HUES64 (cell line): ENCODE data around the gene AHDC1.

Experiments used
- H3K27ac ChIP-seq: 2 replicates; pipeline ENCODE4 v1.7.0; 2013; ENCODE audit warnings: low read depth, low read length, inconsistent platforms
- H3K27me3 ChIP-seq: 2 replicates; pipeline ENCODE4 v1.6.1; 2013; ENCODE audit warnings: mild to moderate bottlenecking, low read length; ENCODE audit not compliant: insufficient read depth
- H3K36me3 ChIP-seq: 2 replicates; pipeline ENCODE4 v1.6.1; 2013; ENCODE audit warnings: mild to moderate bottlenecking, low read length; ENCODE audit not compliant: insufficient read depth
- H3K4me1 ChIP-seq: 2 replicates; pipeline ENCODE4 v1.6.1; 2013; ENCODE audit warnings: mild to moderate bottlenecking, low read length, moderate library complexity; ENCODE audit not compliant: insufficient read depth
- H3K4me3 ChIP-seq: 2 replicates; pipeline ENCODE4 v1.5.1; 2013; ENCODE audit warnings: mild to moderate bottlenecking, low read length, moderate library complexity
- H3K9ac ChIP-seq: 2 replicates; pipeline ENCODE4 v1.6.1; 2013; ENCODE audit warnings: mild to moderate bottlenecking, low read depth, low read length
- H3K9me3 ChIP-seq: 2 replicates; pipeline ENCODE4 v1.6.1; 2013; ENCODE audit warnings: low read depth, low read length; ENCODE audit not compliant: insufficient read depth
- WGBS: fragments of 150-250, 120-280 bp; methylation state at CpG from one replicate; pipeline ENCODE4 v1.1.7; 2013; ENCODE audit warnings: missing lambda C conversion rate; 5-methylcytosine and 5-hydroxymethylcytosine counted together

AHDC1 gene

DNA sequence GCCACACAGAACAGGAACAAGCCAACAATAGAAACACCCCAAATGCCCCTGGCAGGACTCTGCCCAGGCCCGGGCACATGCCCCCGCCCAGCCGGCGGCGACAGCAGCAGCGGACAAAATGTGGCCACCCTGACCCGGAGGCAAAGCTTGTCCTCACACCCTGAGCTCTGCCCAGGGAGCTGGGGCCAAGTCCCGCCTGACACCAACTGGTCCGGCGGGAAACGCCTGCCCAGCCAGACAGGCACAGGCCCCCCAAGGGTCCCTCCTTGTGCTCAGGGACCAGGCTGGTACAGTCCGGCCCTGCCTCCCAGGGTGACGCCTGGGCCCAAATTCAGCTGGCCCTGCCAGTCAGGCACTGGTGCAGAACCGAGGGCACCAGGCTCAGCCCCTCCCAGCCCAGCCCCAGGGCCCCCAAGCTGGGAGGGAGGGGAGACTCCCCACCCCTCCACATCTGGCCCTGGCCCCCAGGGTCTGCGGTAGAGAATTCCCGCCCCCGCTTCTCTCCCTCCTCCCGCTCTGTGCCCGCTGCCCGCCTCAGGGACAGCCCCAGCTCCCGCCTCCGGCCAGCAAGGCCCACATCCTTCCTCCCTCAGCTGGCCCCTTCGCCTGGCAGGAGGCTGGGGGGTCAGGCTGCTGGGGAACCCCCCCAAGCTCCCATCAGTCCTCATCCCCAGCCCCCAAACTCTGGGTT is 2.0 kb downstream of the AHDC1 start:
- no peak overlapping the region for H3K9ac ChIP-seq
- no peak overlapping the region; the same call in 1 of the 2 replicates for H3K27ac ChIP-seq
- H3K4me3 ChIP-seq: peak overlapping the region; percentile 66
- no peaks in the 10 kb centered on the region for H3K36me3 ChIP-seq
- no peaks in the 10 kb centered on the region for H3K27me3 ChIP-seq
- WGBS: 33% methylated on average over 23 of the region's 23 CpGs
- H3K4me1 ChIP-seq: peaks cover 64% of the 10 kb centered on the region
- no peaks in the 10 kb centered on the region for H3K9me3 ChIP-seq

DNA sequence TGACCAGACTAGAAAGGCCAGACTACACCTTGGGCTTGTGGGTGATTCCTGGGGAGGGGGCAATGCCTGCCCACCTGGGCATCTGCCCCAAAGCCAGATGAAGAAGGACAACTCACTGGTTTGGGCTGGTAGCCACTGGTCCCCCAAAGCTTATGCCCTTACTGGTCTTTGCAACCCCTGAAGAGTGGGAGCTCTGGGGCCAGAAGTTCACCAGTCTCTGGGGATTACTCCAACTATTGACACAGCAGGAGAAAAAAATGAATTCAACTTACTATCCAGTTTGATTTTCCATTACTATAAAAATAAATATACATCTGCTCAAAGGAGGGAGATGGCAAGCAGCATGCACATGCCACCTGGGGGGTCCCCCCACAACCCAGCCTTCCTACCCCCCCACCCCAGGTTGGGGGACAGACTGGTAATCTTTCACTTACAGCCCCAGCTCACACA is 2.6 kb downstream of the AHDC1 start:
- no peaks in the 10 kb centered on the region for H3K36me3 ChIP-seq
- H3K9me3 ChIP-seq: no peaks in the 10 kb centered on the region
- H3K27me3 ChIP-seq: no peaks in the 10 kb centered on the region
- no peak overlapping the region for H3K27ac ChIP-seq
- peaks cover 62% of the 10 kb centered on the region for H3K4me1 ChIP-seq
- H3K9ac ChIP-seq: no peak overlapping the region
- H3K4me3 ChIP-seq: peak overlapping the region; percentile 66; the same call in 1 of the 2 replicates

DNA sequence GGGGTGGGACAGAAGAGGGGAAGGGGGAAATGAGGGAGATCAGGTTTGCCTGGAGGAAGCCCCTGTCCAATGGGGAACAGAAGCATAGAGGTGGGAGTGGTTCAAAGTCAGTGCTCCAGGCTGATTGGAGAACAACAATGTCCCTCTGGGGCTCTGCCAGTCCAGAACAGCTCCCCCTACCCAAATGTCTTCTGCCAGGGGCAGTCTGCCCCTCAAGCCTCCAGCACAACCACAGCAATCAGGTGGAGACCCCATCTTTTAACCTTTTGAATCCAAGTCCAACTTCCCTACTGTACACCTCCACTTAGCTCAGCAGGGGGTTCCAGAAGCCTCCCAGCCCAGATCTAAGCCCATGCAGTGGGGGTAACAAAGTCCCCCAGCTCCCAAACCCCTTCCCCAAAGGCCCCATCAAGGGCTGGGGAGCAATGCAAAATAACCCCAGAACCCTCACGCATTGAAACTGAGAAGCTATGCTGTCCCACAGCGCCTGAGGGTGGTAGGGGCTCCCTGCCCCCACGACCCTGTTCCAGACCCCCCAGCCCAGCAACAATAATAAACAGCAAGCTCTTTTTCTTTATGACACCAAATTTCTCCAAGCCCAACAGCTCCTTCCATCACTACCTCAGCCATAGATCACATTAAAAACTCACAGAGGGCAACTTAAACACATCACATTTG is 3.3 kb downstream of the AHDC1 start:
- Histone ChIP-seq H3K9me3 (no peaks in the 10 kb centered on the region), H3K27me3 (no peaks in the 10 kb centered on the region), H3K27ac (no peak overlapping the region), H3K4me3 (peak overlapping the region; percentile 11; the same call in 1 of the 2 replicates), H3K9ac (no peak overlapping the region), H3K4me1 (peaks cover 63% of the 10 kb centered on the region), H3K36me3 (no peaks in the 10 kb centered on the region)
- 69% methylated on average over 3 of the region's 3 CpGs for WGBS

- WGBS: 51% methylated on average over 9 of the region's 9 CpGs
- H3K9me3 ChIP-seq: no peaks in the 10 kb centered on the region
- H3K27ac ChIP-seq: peak overlapping the region; percentile 39; the same call in 1 of the 2 replicates
- no peaks in the 10 kb centered on the region for H3K36me3 ChIP-seq
- H3K9ac ChIP-seq: no peak overlapping the region
- peaks cover 63% of the 10 kb centered on the region for H3K4me1 ChIP-seq
- H3K4me3 ChIP-seq: 0 out of 2 replicates have a peak overlapping the region, but pooled peaks have one; percentile 20
- H3K27me3 ChIP-seq: no peaks in the 10 kb centered on the region
Observed at GRCh38 chr1:27599605-27600497, 4.1 kb downstream of the AHDC1 start.

GRCh38 chr1:27598902-27599528 is 4.9 kb downstream of the AHDC1 start:
- no peaks in the 10 kb centered on the region for H3K36me3 ChIP-seq
- no peaks in the 10 kb centered on the region for H3K27me3 ChIP-seq
- H3K27ac ChIP-seq: peak overlapping the region; percentile 39; the same call in 1 of the 2 replicates
- no peak overlapping the region for H3K9ac ChIP-seq
- 10% methylated on average over 6 of the region's 6 CpGs for WGBS
- H3K4me1 ChIP-seq: peaks cover 70% of the 10 kb centered on the region
- no peaks in the 10 kb centered on the region for H3K9me3 ChIP-seq
- 0 out of 2 replicates have a peak overlapping the region, but pooled peaks have one; percentile 20 for H3K4me3 ChIP-seq

- WGBS: 62% methylated on average over 2 of the region's 3 CpGs
- H3K9ac ChIP-seq: no peak overlapping the region
- H3K27ac ChIP-seq: no peak overlapping the region
- no peak overlapping the region for H3K4me3 ChIP-seq
- no peaks in the 10 kb centered on the region for H3K9me3 ChIP-seq
- peaks cover 77% of the 10 kb centered on the region for H3K4me1 ChIP-seq
- no peaks in the 10 kb centered on the region for H3K36me3 ChIP-seq
- H3K27me3 ChIP-seq: no peaks in the 10 kb centered on the region
Observed at GRCh38 chr1:27598295-27598687, 5.7 kb downstream of the AHDC1 start.

- no peak overlapping the region for H3K27ac ChIP-seq
- no peak overlapping the region for H3K9ac ChIP-seq
- H3K4me3 ChIP-seq: no peak overlapping the region
- H3K27me3 ChIP-seq: no peaks in the 10 kb centered on the region
- peaks cover 81% of the 10 kb centered on the region for H3K4me1 ChIP-seq
- WGBS: 85% methylated on average over 5 of the region's 7 CpGs
- H3K36me3 ChIP-seq: no peaks in the 10 kb centered on the region
- no peaks in the 10 kb centered on the region for H3K9me3 ChIP-seq
Observed at GRCh38 chr1:27597516-27598294, 6.2 kb downstream of the AHDC1 start.

DNA sequence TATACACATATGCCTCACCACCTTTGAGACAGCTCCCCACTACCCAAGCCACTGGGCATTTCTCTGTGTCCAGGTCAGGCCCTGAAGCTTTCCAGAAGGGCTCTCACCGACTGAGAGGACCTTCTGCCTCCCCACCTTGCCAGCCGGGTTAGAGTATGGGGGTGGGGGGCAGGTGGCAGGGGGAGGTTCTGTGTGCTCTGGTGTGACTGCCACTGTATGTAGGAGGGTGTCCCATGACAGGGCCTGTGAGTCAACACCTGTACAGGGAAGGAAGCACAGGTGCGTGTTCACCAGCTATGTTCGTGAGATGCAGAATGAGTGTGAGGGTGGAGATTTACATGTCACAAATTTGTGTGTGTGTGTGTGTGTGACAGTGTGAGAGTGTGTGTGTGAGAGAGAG is 7.0 kb downstream of the AHDC1 start:
- Histone ChIP-seq H3K27me3 (no peaks in the 10 kb centered on the region), H3K27ac (no peak overlapping the region), H3K4me1 (peaks cover 84% of the 10 kb centered on the region), H3K4me3 (no peak overlapping the region), H3K36me3 (no peaks in the 10 kb centered on the region), H3K9ac (no peak overlapping the region), H3K9me3 (no peaks in the 10 kb centered on the region)
- 84% methylated on average over 4 of the region's 4 CpGs for WGBS

GRCh38 chr1:27596261-27596660 is 7.7 kb downstream of the AHDC1 start:
- 61% methylated on average over 9 of the region's 9 CpGs for WGBS
- H3K27me3 ChIP-seq: no peaks in the 10 kb centered on the region
- H3K9ac ChIP-seq: no peak overlapping the region
- no peaks in the 10 kb centered on the region for H3K9me3 ChIP-seq
- H3K27ac ChIP-seq: no peak overlapping the region
- H3K36me3 ChIP-seq: no peaks in the 10 kb centered on the region
- H3K4me3 ChIP-seq: no peak overlapping the region
- peaks cover 82% of the 10 kb centered on the region for H3K4me1 ChIP-seq

DNA sequence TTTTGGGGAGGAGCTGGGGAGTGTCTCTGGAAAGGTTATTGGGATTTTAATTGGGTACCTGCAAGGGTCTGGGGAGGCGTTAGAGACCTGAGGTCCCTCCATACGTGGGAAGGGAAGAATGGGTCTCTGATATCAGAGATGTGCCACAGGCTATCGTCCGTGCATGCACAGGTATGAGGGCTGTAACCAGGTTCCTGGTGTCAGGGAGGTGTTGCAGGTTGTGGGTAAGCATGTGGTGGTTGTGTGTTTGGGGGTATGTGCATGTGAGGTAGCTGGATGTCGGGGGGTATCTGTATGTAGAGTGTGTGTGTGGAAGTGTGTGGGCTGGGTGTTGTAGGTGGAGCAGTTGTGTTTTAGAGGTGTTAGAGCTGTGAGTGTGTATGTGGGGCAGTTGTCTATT is 8.3 kb downstream of the AHDC1 start:
- Histone ChIP-seq H3K27me3 (no peaks in the 10 kb centered on the region), H3K27ac (no peak overlapping the region), H3K4me3 (no peak overlapping the region), H3K9me3 (no peaks in the 10 kb centered on the region), H3K36me3 (no peaks in the 10 kb centered on the region), H3K9ac (no peak overlapping the region), H3K4me1 (peaks cover 76% of the 10 kb centered on the region)
- WGBS: 76% methylated on average over 5 of the region's 5 CpGs
